HG03460 (cell line): ENCODE measurements around the gene DDI2.
"Not testable (repeated sequence)": the region's sequence is repeated elsewhere in the genome, so short reads cannot be mapped to it uniquely, and the experiment has no call there.

Experiments used
- ATAC-seq: cut with Tn5 transposase; IDR thresholded peaks from one replicate; pipeline ENCODE4 v1.9.1; 2021; ENCODE audit not compliant: unreplicated experiment

Gene DDI2

GRCh38 chr1:15617173-15618076, at the start of gene DDI2:
DDI2 (plus strand) TSS chr1:15617458; CDS start chr1:15617671, 213 bp downstream.
- ATAC-seq = peak; percentile 62

GRCh38 chr1:15568387-15569073, 48.7 kb upstream of the DDI2 start:
- no peak for ATAC-seq

- no peak for ATAC-seq
Observed at GRCh38 chr1:15570861-15571260, 46.4 kb upstream of the DDI2 start.

GRCh38 chr1:15571266-15571665, 46.0 kb upstream of the DDI2 start:
- no peak for ATAC-seq

GRCh38 chr1:15573477-15573876, 43.8 kb upstream of the DDI2 start:
- no peak for ATAC-seq

- ATAC-seq = no peak
Observed at GRCh38 chr1:15574741-15575140, 42.5 kb upstream of the DDI2 start.

- ATAC-seq = no peak
Observed at GRCh38 chr1:15575549-15576150, 41.6 kb upstream of the DDI2 start.

- no peak for ATAC-seq
Observed at GRCh38 chr1:15577691-15578090, 39.6 kb upstream of the DDI2 start.

GRCh38 chr1:15578921-15579682, 38.2 kb upstream of the DDI2 start:
- peak; percentile 45 for ATAC-seq

GRCh38 chr1:15579683-15580047, 37.6 kb upstream of the DDI2 start:
- peak; percentile 61 for ATAC-seq

- ATAC-seq = no peak
Observed at GRCh38 chr1:15583016-15583706, 34.1 kb upstream of the DDI2 start.

GRCh38 chr1:15584489-15585363, 32.5 kb upstream of the DDI2 start, which contains the start of gene AGMAT:
AGMAT (minus strand) TSS chr1:15585051; CDS start chr1:15584967, 84 bp downstream.
- ATAC-seq = no peak

- ATAC-seq = no peak
Observed at GRCh38 chr1:15592285-15592684, 25.0 kb upstream of the DDI2 start.

- no peak for ATAC-seq
Observed at GRCh38 chr1:15595809-15596617, 21.2 kb upstream of the DDI2 start.

GRCh38 chr1:15598436-15598835, 18.8 kb upstream of the DDI2 start:
- no peak for ATAC-seq

- peak; percentile 94 for ATAC-seq
Observed at GRCh38 chr1:15603050-15603965, 13.9 kb upstream of the DDI2 start.

GRCh38 chr1:15603966-15604282, 13.3 kb upstream of the DDI2 start:
- not testable (repeated sequence) for ATAC-seq

GRCh38 chr1:15604400-15604799, 12.9 kb upstream of the DDI2 start:
- not testable (repeated sequence) for ATAC-seq
